ENCODE measurements around the gene ALDH1L1. TPM values are rescaled to one million over a fixed set of nuclear protein-coding genes. Genes with fewer than 3 reads are reported as not detected.

Gene ALDH1L1
- total RNA-seq, 4 donors from 2014 or later, result 125 to 176 (median 150) TPM

- DNase-seq (ENCODE audit: low spot score) (peak; percentile 17), ATAC-seq (ENCODE audit: low FRiP score) (no peak)
- TF ChIP-seq CTCF (IDR thresholded peaks at IDR 0.05), result no peak
Observed at GRCh38 chr3:126130081-126130855, 50.1 kb downstream of the ALDH1L1 start.

GRCh38 chr3:126129398-126129891, 50.9 kb downstream of the ALDH1L1 start:
- TF ChIP-seq CTCF (IDR thresholded peaks at IDR 0.05), result no peak
- no peak for ATAC-seq (ENCODE audit: low FRiP score)
- DNase-seq (ENCODE audit: low spot score), result peak; percentile 18

- DNase-seq (ENCODE audit: low spot score) (peak; percentile 10), ATAC-seq (ENCODE audit: low FRiP score) (no peak)
- TF ChIP-seq CTCF (IDR thresholded peaks at IDR 0.05), result no peak
Observed at GRCh38 chr3:126128504-126129397, 51.6 kb downstream of the ALDH1L1 start.

GRCh38 chr3:126127904-126128303, 52.5 kb downstream of the ALDH1L1 start:
- DNase-seq (ENCODE audit: low spot score) (peak; percentile 8), ATAC-seq (ENCODE audit: low FRiP score) (no peak)
- no peak for TF ChIP-seq CTCF (IDR thresholded peaks at IDR 0.05)

- ATAC-seq (ENCODE audit: low FRiP score), result no peak
- no peak for TF ChIP-seq CTCF (IDR thresholded peaks at IDR 0.05)
- no peak for DNase-seq (ENCODE audit: low spot score)
Observed at GRCh38 chr3:126127452-126127851, 52.9 kb downstream of the ALDH1L1 start.

- no peak for ATAC-seq (ENCODE audit: low FRiP score)
- DNase-seq (ENCODE audit: low spot score), result peak; percentile 14
- no peak for TF ChIP-seq CTCF (IDR thresholded peaks at IDR 0.05)
Observed at GRCh38 chr3:126126811-126127431, 53.5 kb downstream of the ALDH1L1 start.
